IMR-90 (cell line): ENCODE data around the gene ZNF155. TPM values are rescaled to one million over a fixed set of nuclear protein-coding genes. Genes with fewer than 3 reads are reported as not detected.

ENCODE experiments used
- ATAC-seq: fragments of 200-7000 bp; cut with Tn5 transposase; 2 replicates; pipeline ENCODE4 v1.9.1; 2020; ENCODE audit warnings: low read depth, mild to moderate bottlenecking, moderate library complexity
- BruUV-seq: library from RNA; stranded (reverse); fragments of 400-500 nt; replicated peaks from 2 replicates; lab custom pipeline; 2021; lab: Mats Ljungman, UMichigan
- CTCF ChIA-PET: fragments of 300-600 bp; formaldehyde crosslinking; extraction: SDS; loops from one replicate; lab custom pipeline; 2021; ENCODE audit warnings: antibody characterized with exemption; lab: Yijun Ruan, JAX
- POLR2A ChIA-PET: fragments of 300-600 bp; sonication (Branson Sonifier 250); formaldehyde crosslinking; loops from one replicate; lab custom pipeline; 2022; ENCODE audit warnings: antibody characterized with exemption; ENCODE audit not compliant: unreplicated experiment; lab: Charles Lee
- DNase-seq: peaks from one replicate; pipeline ENCODE4 v3.0.0; 2013
- H2AFZ ChIP-seq: replicated peaks from 2 replicates; pipeline ENCODE3; 2013; ENCODE audit warnings: low read length, mild to moderate bottlenecking; ENCODE audit not compliant: poor library complexity
- H2AK5ac ChIP-seq: 2 replicates; pipeline ENCODE4 v1.6.1; 2013; ENCODE audit warnings: low read depth, low read length, inconsistent platforms
- H2AK9ac ChIP-seq: replicated peaks from 2 replicates; pipeline ENCODE3; 2013; ENCODE audit warnings: mild to moderate bottlenecking, low read depth, low read length, moderate library complexity; ENCODE audit not compliant: poor library complexity
- H2BK120ac ChIP-seq: 2 replicates; pipeline ENCODE4 v1.6.1; 2013; ENCODE audit warnings: low read depth, low read length, inconsistent platforms
- H2BK15ac ChIP-seq: 3 replicates; pipeline ENCODE4 v1.6.1; 2013; ENCODE audit warnings: low read depth, low read length, inconsistent platforms
- H2BK20ac ChIP-seq: 2 replicates; pipeline ENCODE4 v1.6.1; 2013; ENCODE audit warnings: low read depth, mild to moderate bottlenecking, inconsistent platforms, low read length, moderate library complexity
- H2BK5ac ChIP-seq: 2 replicates; pipeline ENCODE4 v1.6.1; 2013; ENCODE audit warnings: mild to moderate bottlenecking, low read depth, low read length, inconsistent platforms; ENCODE audit not compliant: poor library complexity, severe bottlenecking
- H3K14ac ChIP-seq: replicated peaks from 2 replicates; pipeline ENCODE4 v1.6.1; 2013; ENCODE audit warnings: low read depth, low read length, inconsistent platforms
- H3K18ac ChIP-seq: 2 replicates; pipeline ENCODE4 v1.6.1; 2013; ENCODE audit warnings: low read depth, low read length, control low read depth
- H3K23ac ChIP-seq: 2 replicates; pipeline ENCODE4 v1.6.1; 2013; ENCODE audit warnings: low read depth, low read length, inconsistent platforms
- H3K27ac ChIP-seq: 2 replicates; pipeline ENCODE4 v1.5.1; 2013; ENCODE audit warnings: mild to moderate bottlenecking, control low read depth, low read length; ENCODE audit not compliant: insufficient read depth
- H3K27me3 ChIP-seq: 2 replicates; pipeline ENCODE4 v1.6.1; 2013; ENCODE audit warnings: low read length; ENCODE audit not compliant: control insufficient read depth, insufficient read depth
- H3K36me3 ChIP-seq: 2 replicates; pipeline ENCODE4 v1.6.1; 2013; ENCODE audit warnings: low read length, mixed read lengths; ENCODE audit not compliant: control insufficient read depth, insufficient read depth
- H3K4ac ChIP-seq: 2 replicates; pipeline ENCODE4 v1.6.1; 2013; ENCODE audit warnings: low read depth, low read length, inconsistent platforms
- H3K4me1 ChIP-seq: 2 replicates; pipeline ENCODE4 v1.6.1; 2013; ENCODE audit warnings: low read length, mixed read lengths; ENCODE audit not compliant: control insufficient read depth, insufficient read depth
- H3K4me2 ChIP-seq: 2 replicates; pipeline ENCODE4 v1.6.1; 2013; ENCODE audit warnings: low read depth, mild to moderate bottlenecking, control low read depth, low read length, moderate library complexity
- H3K4me3 ChIP-seq: 2 replicates; pipeline ENCODE4 v1.5.1; 2013; ENCODE audit warnings: low read depth, mild to moderate bottlenecking, control low read depth, low read length, moderate library complexity; ENCODE audit not compliant: insufficient read depth
- H3K56ac ChIP-seq: 2 replicates; pipeline ENCODE4 v1.6.1; 2013; ENCODE audit warnings: low read length, inconsistent platforms; ENCODE audit not compliant: insufficient read depth; ENCODE audit errors: extremely low read depth
- H3K79me1 ChIP-seq, 2 experiments: 2 replicates each; pipeline ENCODE4 v1.6.1; 2013; ENCODE audit warnings: low read length in 2 of 2, inconsistent platforms in 1 of 2, low read depth in 1 of 2
- H3K9ac ChIP-seq: 2 replicates; pipeline ENCODE4 v1.6.1; 2013; ENCODE audit warnings: low read depth, low read length, control low read depth
- H3K9me1 ChIP-seq: 2 replicates; pipeline ENCODE4 v1.6.1; 2013; ENCODE audit warnings: low read length, inconsistent platforms; ENCODE audit not compliant: insufficient read depth
- H3K9me3 ChIP-seq: 2 replicates; pipeline ENCODE4 v1.6.1; 2013; ENCODE audit warnings: low read length; ENCODE audit not compliant: control insufficient read depth, insufficient read depth
- H4K20me1 ChIP-seq: 2 replicates; pipeline ENCODE4 v1.6.1; 2013; ENCODE audit warnings: low read length, inconsistent platforms; ENCODE audit not compliant: insufficient read depth
- H4K5ac ChIP-seq: 2 replicates; pipeline ENCODE4 v1.6.1; 2013; ENCODE audit warnings: mild to moderate bottlenecking, low read depth, low read length, control low read depth
- H4K8ac ChIP-seq, 2 experiments: 2 replicates each; pipeline ENCODE4 v1.6.1; 2013; ENCODE audit warnings: low read depth in 2 of 2, low read length in 2 of 2, control low read depth in 1 of 2, inconsistent platforms in 1 of 2
- H4K91ac ChIP-seq: 2 replicates; pipeline ENCODE4 v1.6.1; 2013; ENCODE audit warnings: low read depth, low read length, inconsistent platforms; ENCODE audit not compliant: insufficient read depth
- BHLHE40 ChIP-seq: fragments of 150-350 bp; IDR thresholded peaks from 2 replicates; pipeline ENCODE4 v1.6.1; 2016; ENCODE audit warnings: mild to moderate bottlenecking, low read depth, low read length
- CEBPB ChIP-seq: IDR thresholded peaks from 2 replicates; pipeline ENCODE4 v1.6.1; 2012; ENCODE audit warnings: low read depth, low read length, improper control_type of control experiment
- CHD1 ChIP-seq: IDR thresholded peaks from 2 replicates; pipeline ENCODE4 v1.6.1; 2012; ENCODE audit warnings: low read depth, low read length, improper control_type of control experiment
- ELK1 ChIP-seq: fragments of 150-350 bp; IDR thresholded peaks from 2 replicates; pipeline ENCODE4 v1.6.1; 2016; ENCODE audit warnings: low read depth, mild to moderate bottlenecking, low read length, moderate library complexity, borderline replicate concordance
- FOS ChIP-seq: fragments of 150-350 bp; IDR thresholded peaks from 2 replicates; pipeline ENCODE4 v1.6.1; 2016; ENCODE audit warnings: low read depth, low read length
- MAFK ChIP-seq: IDR thresholded peaks from 2 replicates; pipeline ENCODE4 v1.6.1; 2012; ENCODE audit warnings: low read depth, low read length, improper control_type of control experiment
- MAZ ChIP-seq: IDR thresholded peaks from 2 replicates; pipeline ENCODE4 v1.6.1; 2012; ENCODE audit warnings: low read depth, mild to moderate bottlenecking, low read length, improper control_type of control experiment, moderate library complexity, borderline replicate concordance
- MXI1 ChIP-seq: IDR thresholded peaks from 2 replicates; pipeline ENCODE4 v1.6.1; 2012; ENCODE audit warnings: low read depth, mild to moderate bottlenecking, low read length, moderate library complexity, borderline replicate concordance
- NFE2L2 ChIP-seq: fragments of 150-350 bp; IDR thresholded peaks from 2 replicates; pipeline ENCODE4 v1.6.1; 2016; ENCODE audit warnings: low read depth, mild to moderate bottlenecking, low read length
- POLR2A ChIP-seq: IDR thresholded peaks from 2 replicates; pipeline ENCODE4 v1.6.1; 2012; ENCODE audit warnings: mild to moderate bottlenecking, low read depth, low read length
- RAD21 ChIP-seq: IDR thresholded peaks from 2 replicates; pipeline ENCODE4 v1.6.1; 2012; ENCODE audit warnings: low read length, improper control_type of control experiment
- RCOR1 ChIP-seq: IDR thresholded peaks from 2 replicates; pipeline ENCODE4 v1.6.1; 2012; ENCODE audit warnings: mild to moderate bottlenecking, low read length, improper control_type of control experiment; ENCODE audit not compliant: insufficient replicate concordance
- RFX5 ChIP-seq: IDR thresholded peaks from 2 replicates; pipeline ENCODE4 v1.8.0; 2012; ENCODE audit warnings: low read depth, mild to moderate bottlenecking, low read length, moderate library complexity
- SMC3 ChIP-seq: fragments of 150-350 bp; IDR thresholded peaks from 2 replicates; pipeline ENCODE4 v1.6.1; 2016; ENCODE audit warnings: low read depth, mild to moderate bottlenecking, antibody characterized with exemption, low read length, moderate library complexity
- WGBS, 2 experiments: methylation state at CpG; one replicate each; pipeline versions ENCODE4 v1.1.5 to v1.1.7; 2013; ENCODE audit warnings: missing lambda C conversion rate in 2 of 2; ENCODE audit not compliant: insufficient read length in 1 of 2; ENCODE audit errors: extremely low coverage in 2 of 2; 5-methylcytosine and 5-hydroxymethylcytosine counted together
- dilution Hi-C: fragments of 300-500 bp; cut with HindIII; formaldehyde crosslinking; loops from one replicate; pipeline ENCODE4 v1.14.3; 2018; ENCODE audit warnings: low sequenced_read_pairs; ENCODE audit not compliant: unreplicated experiment
- in situ Hi-C: fragments of 300-500 bp; cut with MboI; formaldehyde crosslinking; loops from 3 replicates; pipeline ENCODE4 v1.14.3; 2019; ENCODE audit warnings: low sequenced_read_pairs, inconsistent platforms, mixed read lengths
- intact Hi-C: fragments of 100-400 bp; cut with micrococcal nuclease; formaldehyde crosslinking; loops from 2 replicates; pipeline ENCODE4 v1.10.0; 2022
- polyA plus RNA-seq, 3 experiments: library from polyadenylated mRNA; depleted of rRNA; stranded (reverse); fragments of >200 nt; gene quantifications; 2 replicates each; pipeline ENCODE4 v1.2.3, GENCODE V29; 2012; ENCODE audit warnings: low replicate concordance in 1 of 3
- total RNA-seq: library from RNA; depleted of rRNA; stranded (reverse); fragments of >200 nt; gene quantifications from 2 replicates; pipeline ENCODE4 v1.2.3, GENCODE V29; 2012
- TF ChIP-seq, protein P1 (sequence below): fragments of 150-350 bp; IDR thresholded peaks from 2 replicates; pipeline ENCODE4 v1.6.1; 2017; ENCODE audit warnings: mild to moderate bottlenecking, antibody characterized with exemption, low read length, low read depth
- TF ChIP-seq, protein P2 (sequence below): conservative IDR thresholded peaks from 2 replicates; pipeline ENCODE4 v1.5.1; 2012; ENCODE audit warnings: mild to moderate bottlenecking, low read depth, low read length, improper control_type of control experiment

Gene ZNF155
- total and polyA plus RNA-seq, 2 of the 4 experiments (the other 2 are of a cell fraction), result 3.5 to 9.0 TPM

GRCh38 chr19:44042147-44042546 is 58.2 kb downstream of the ZNF155 start:
- Histone ChIP-seq H3K18ac (no peak overlapping the region), H3K79me1 (no peaks in the 10 kb centered on the region), H3K9ac (no peak overlapping the region), H2BK120ac (no peak overlapping the region), H2BK5ac (no peak overlapping the region), H3K27ac (no peak overlapping the region), H2AK5ac (no peak overlapping the region), H2BK20ac (no peak overlapping the region), H4K91ac (no peak overlapping the region), H2AFZ (no peak overlapping the region), H3K4me3 (no peak overlapping the region), H3K36me3 (no peaks in the 10 kb centered on the region), H3K9me1 (no peaks in the 10 kb centered on the region), H3K4me2 (no peak overlapping the region), H3K14ac (no peak overlapping the region), H4K5ac (no peak overlapping the region), H3K9me3 (no peaks in the 10 kb centered on the region), H3K27me3 (no peaks in the 10 kb centered on the region; the same call in 1 of the 2 replicates), H2BK15ac (no peak overlapping the region), H3K56ac (no peak overlapping the region), H3K4ac (no peak overlapping the region), H3K4me1 (no peaks in the 10 kb centered on the region), H2AK9ac (no peak overlapping the region), H4K20me1 (no peaks in the 10 kb centered on the region), H3K23ac (no peak overlapping the region), H4K8ac (no peak overlapping the region)
- BruUV-seq, result no TSS peak
- CTCF ChIA-PET, result no interaction called here
- POLR2A ChIA-PET, result no interaction called here
- ATAC-seq, result no peak
- in situ Hi-C loops, result no loop called here
- 29% methylated on average over 1 of the region's 2 CpGs; no CpG with 5 or more reads in 1 of the 2 experiments for whole genome bisulfite sequencing, 2 experiments
- intact Hi-C loops, result no loop called here
- TF ChIP-seq BHLHE40 (no peak), CEBPB (no peak), CHD1 (no peak), MXI1 (no peak), SMC3 (no peak), POLR2A (no peak), RCOR1 (no peak), NFE2L2 (no peak), RFX5 (no peak), FOS (no peak), RAD21 (no peak), MAZ (no peak), MAFK (no peak), ELK1 (no peak)
- TF ChIP-seq, protein P1, sequence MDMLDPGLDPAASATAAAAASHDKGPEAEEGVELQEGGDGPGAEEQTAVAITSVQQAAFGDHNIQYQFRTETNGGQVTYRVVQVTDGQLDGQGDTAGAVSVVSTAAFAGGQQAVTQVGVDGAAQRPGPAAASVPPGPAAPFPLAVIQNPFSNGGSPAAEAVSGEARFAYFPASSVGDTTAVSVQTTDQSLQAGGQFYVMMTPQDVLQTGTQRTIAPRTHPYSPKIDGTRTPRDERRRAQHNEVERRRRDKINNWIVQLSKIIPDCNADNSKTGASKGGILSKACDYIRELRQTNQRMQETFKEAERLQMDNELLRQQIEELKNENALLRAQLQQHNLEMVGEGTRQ, result no peak
- TF ChIP-seq, protein P2, sequence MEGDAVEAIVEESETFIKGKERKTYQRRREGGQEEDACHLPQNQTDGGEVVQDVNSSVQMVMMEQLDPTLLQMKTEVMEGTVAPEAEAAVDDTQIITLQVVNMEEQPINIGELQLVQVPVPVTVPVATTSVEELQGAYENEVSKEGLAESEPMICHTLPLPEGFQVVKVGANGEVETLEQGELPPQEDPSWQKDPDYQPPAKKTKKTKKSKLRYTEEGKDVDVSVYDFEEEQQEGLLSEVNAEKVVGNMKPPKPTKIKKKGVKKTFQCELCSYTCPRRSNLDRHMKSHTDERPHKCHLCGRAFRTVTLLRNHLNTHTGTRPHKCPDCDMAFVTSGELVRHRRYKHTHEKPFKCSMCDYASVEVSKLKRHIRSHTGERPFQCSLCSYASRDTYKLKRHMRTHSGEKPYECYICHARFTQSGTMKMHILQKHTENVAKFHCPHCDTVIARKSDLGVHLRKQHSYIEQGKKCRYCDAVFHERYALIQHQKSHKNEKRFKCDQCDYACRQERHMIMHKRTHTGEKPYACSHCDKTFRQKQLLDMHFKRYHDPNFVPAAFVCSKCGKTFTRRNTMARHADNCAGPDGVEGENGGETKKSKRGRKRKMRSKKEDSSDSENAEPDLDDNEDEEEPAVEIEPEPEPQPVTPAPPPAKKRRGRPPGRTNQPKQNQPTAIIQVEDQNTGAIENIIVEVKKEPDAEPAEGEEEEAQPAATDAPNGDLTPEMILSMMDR, result no peak
- dilution Hi-C loops, result no loop called here
- no peak for DNase-seq
